Stimulated activated CD8-positive, alpha-beta memory T cell treated with anti-CD3 and anti-CD28 coated beads, Interleukin-15, amount 100 ng/mL, for 24 hours (primary cell): ENCODE data around the gene PRPF19.

Experiments used
- DNase-seq: peaks from one replicate; pipeline ENCODE4 v3.0.0-alpha.2; 2020; ENCODE audit warnings: low read depth

Gene PRPF19

GRCh38 chr11:60841797-60842667, 64.4 kb downstream of the PRPF19 start, which contains the start of gene CCDC86:
Gene CCDC86 (plus strand): TSS chr11:60842113. CDS start chr11:60842125, 12 bp downstream.
- peak; percentile 99 for DNase-seq
